WTC11 (cell line): ENCODE data around the gene PHIP. TPM values are rescaled to one million over a fixed set of nuclear protein-coding genes. Genes with fewer than 3 reads are reported as not detected.

Experiments
- ATAC-seq: fragments of 200-7000 bp; cut with Tn5 transposase; 2 replicates; pipeline ENCODE4 v1.10.0; 2021; ENCODE audit warnings: mild to moderate bottlenecking, moderate library complexity
- CTCF ChIA-PET: fragments of 300-600 bp; sonication (Branson Sonifier 250); formaldehyde crosslinking; loops from one replicate; lab custom pipeline; 2021; ENCODE audit warnings: antibody characterized with exemption; lab: Charles Lee
- POLR2A ChIA-PET: fragments of 350-600 bp; sonication (Branson Sonifier 250); formaldehyde crosslinking; loops from one replicate; lab custom pipeline; 2021; ENCODE audit warnings: antibody characterized with exemption; lab: Charles Lee
- DNase-seq: peaks from one replicate; pipeline ENCODE4 v3.0.0; 2021; ENCODE audit warnings: low spot score
- H3K27ac Mint-ChIP-seq: 2 replicates; pipeline ENCODE4 v1.8.0; 2021; ENCODE audit warnings: mixed read lengths
- H3K27me3 Mint-ChIP-seq: 2 replicates; pipeline ENCODE4 v1.8.0; 2021; ENCODE audit warnings: low read depth, mild to moderate bottlenecking, moderate library complexity, mixed read lengths
- H3K36me3 Mint-ChIP-seq: 2 replicates; pipeline ENCODE4 v1.8.0; 2021; ENCODE audit warnings: mixed read lengths
- H3K4me1 Mint-ChIP-seq: 2 replicates; pipeline ENCODE4 v1.8.0; 2022; ENCODE audit warnings: mixed read lengths
- H3K4me3 Mint-ChIP-seq: 2 replicates; pipeline ENCODE4 v1.8.0; 2021; ENCODE audit warnings: mild to moderate bottlenecking, moderate library complexity, mixed read lengths
- H3K9me3 Mint-ChIP-seq: 2 replicates; pipeline ENCODE4 v1.8.0; 2021; ENCODE audit warnings: mixed read lengths
- FOXK1 ChIP-seq: sonication (generic); formaldehyde crosslinking; IDR thresholded peaks from 2 replicates; pipeline ENCODE4 v1.8.0; 2022; ENCODE audit warnings: mild to moderate bottlenecking, moderate library complexity, missing genetic modification reagents
- GTF2I ChIP-seq: fragments of 250-450 bp; sonication (Bioruptor Pico); conservative IDR thresholded peaks from 2 replicates; pipeline ENCODE4 v1.4.0; 2021; ENCODE audit warnings: mild to moderate bottlenecking
- IRF2 ChIP-seq: sonication (generic); formaldehyde crosslinking; IDR thresholded peaks from 2 replicates; pipeline ENCODE4 v1.8.0; 2022; ENCODE audit warnings: low read depth, missing genetic modification reagents, borderline replicate concordance
- NR3C1 ChIP-seq: sonication (generic); formaldehyde crosslinking; conservative IDR thresholded peaks from 2 replicates; pipeline ENCODE4 v1.8.1; 2023; ENCODE audit warnings: low read depth, mild to moderate bottlenecking, missing genetic modification reagents
- OVOL2 ChIP-seq: fragments of 250-450 bp; sonication (Bioruptor Pico); IDR thresholded peaks from 2 replicates; pipeline ENCODE4 v1.9.0; 2021; ENCODE audit warnings: mild to moderate bottlenecking, borderline replicate concordance
- RORB ChIP-seq: fragments of 250-450 bp; sonication (Bioruptor Pico); IDR thresholded peaks from 2 replicates; pipeline ENCODE4 v1.9.0; 2021; ENCODE audit warnings: mild to moderate bottlenecking
- SMAD4 ChIP-seq: sonication (generic); formaldehyde crosslinking; IDR thresholded peaks from 2 replicates; pipeline ENCODE4 v1.8.0; 2022; ENCODE audit warnings: mild to moderate bottlenecking, missing genetic modification reagents
- TEAD1 ChIP-seq: sonication (generic); formaldehyde crosslinking; IDR thresholded peaks from 2 replicates; pipeline ENCODE4 v1.8.0; 2022; ENCODE audit warnings: mild to moderate bottlenecking, missing genetic modification reagents
- ZNF121 ChIP-seq: sonication (generic); formaldehyde crosslinking; IDR thresholded peaks from 2 replicates; pipeline ENCODE4 v1.8.0; 2023; ENCODE audit warnings: missing genetic modification reagents
- ZNF396 ChIP-seq: fragments of 250-450 bp; sonication (Bioruptor Pico); IDR thresholded peaks from 2 replicates; pipeline ENCODE4 v1.8.0; 2021; ENCODE audit warnings: mild to moderate bottlenecking, moderate library complexity, borderline replicate concordance
- ZNF416 ChIP-seq: fragments of 250-450 bp; sonication (Bioruptor Pico); IDR thresholded peaks from 2 replicates; pipeline ENCODE4 v1.9.0; 2021; ENCODE audit warnings: mild to moderate bottlenecking, inconsistent platforms
- ZNF423 ChIP-seq: fragments of 250-450 bp; sonication (Bioruptor Pico); IDR thresholded peaks from 2 replicates; pipeline ENCODE4 v2.1.2; 2022; ENCODE audit warnings: mild to moderate bottlenecking, moderate library complexity
- total RNA-seq: library from RNA; stranded (reverse); gene quantifications from 3 replicates; pipeline ENCODE4 v1.2.3, GENCODE V29; 2021
- TF ChIP-seq, protein P1 (sequence below): fragments of 250-450 bp; sonication (Bioruptor Pico); IDR thresholded peaks from 2 replicates; pipeline ENCODE4 v1.9.0; 2021; ENCODE audit warnings: moderate library complexity, mild to moderate bottlenecking, inconsistent platforms, borderline replicate concordance
- TF ChIP-seq, protein P2 (sequence below): sonication (generic); formaldehyde crosslinking; IDR thresholded peaks from 2 replicates; pipeline ENCODE4 v1.8.0; 2023; ENCODE audit warnings: mild to moderate bottlenecking, missing genetic modification reagents
- TF ChIP-seq, protein P3 (sequence below): fragments of 250-450 bp; sonication (Bioruptor Pico); IDR thresholded peaks from 2 replicates; pipeline ENCODE4 v1.8.0; 2021; ENCODE audit warnings: mild to moderate bottlenecking
- TF ChIP-seq, protein P4 (sequence below): sonication (generic); formaldehyde crosslinking; IDR thresholded peaks from 2 replicates; pipeline ENCODE4 v1.8.0; 2023; ENCODE audit warnings: missing genetic modification reagents, mild to moderate bottlenecking, borderline replicate concordance
- TF ChIP-seq, protein P5 (sequence below): sonication (generic); formaldehyde crosslinking; conservative IDR thresholded peaks from 2 replicates; pipeline ENCODE4 v1.8.1; 2022; ENCODE audit warnings: mild to moderate bottlenecking, missing genetic modification reagents
- TF ChIP-seq, protein P6 (sequence below): sonication (generic); formaldehyde crosslinking; IDR thresholded peaks from 2 replicates; pipeline ENCODE4 v1.8.1; 2023; ENCODE audit warnings: mild to moderate bottlenecking, missing genetic modification reagents, moderate library complexity

The PHIP gene
- total RNA-seq, 1 experiment from 2014 or later: 45.6 TPM

DNA sequence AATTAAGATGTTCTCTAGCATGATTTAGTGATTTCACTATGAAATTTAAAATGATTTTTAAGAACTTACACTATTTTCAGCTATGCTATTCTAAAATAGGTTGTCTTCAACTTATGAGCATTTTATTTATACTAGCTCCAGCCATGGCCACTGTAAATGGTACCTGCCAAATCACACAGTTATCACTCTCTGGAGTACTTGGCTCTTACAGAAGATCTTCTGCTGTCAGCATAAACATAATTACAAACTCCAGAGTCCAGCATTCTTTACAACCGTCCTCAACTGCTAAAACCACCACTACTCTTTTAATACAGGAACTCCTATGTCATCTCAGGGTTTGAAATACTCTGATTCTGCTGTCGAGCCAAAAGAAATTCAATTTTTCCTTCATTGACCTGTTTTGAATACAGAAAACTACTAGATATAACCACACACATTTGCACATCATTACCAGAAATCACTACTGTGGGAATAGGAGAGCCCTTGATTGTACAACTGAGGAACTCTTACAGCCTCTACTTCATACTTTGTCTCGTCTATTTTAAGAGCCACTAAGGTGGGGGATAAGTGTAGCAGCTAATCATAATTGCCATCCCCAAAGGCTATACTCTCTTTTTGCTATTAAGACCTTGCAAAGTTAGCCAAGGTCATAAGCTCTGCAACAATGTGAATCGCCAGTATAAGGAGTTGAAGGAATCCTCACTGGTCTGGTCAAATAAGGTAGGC is 93.7 kb downstream of the PHIP start:
- Mint-ChIP-seq H3K4me1 (no peaks in the 10 kb centered on the region), H3K27ac (no peak overlapping the region), H3K27me3 (no peaks in the 10 kb centered on the region), H3K9me3 (no peaks in the 10 kb centered on the region), H3K4me3 (no peak overlapping the region), H3K36me3 (peaks cover 71% of the 10 kb centered on the region)
- ATAC-seq (no peak), DNase-seq (no peak)
- TF ChIP-seq, protein P1, sequence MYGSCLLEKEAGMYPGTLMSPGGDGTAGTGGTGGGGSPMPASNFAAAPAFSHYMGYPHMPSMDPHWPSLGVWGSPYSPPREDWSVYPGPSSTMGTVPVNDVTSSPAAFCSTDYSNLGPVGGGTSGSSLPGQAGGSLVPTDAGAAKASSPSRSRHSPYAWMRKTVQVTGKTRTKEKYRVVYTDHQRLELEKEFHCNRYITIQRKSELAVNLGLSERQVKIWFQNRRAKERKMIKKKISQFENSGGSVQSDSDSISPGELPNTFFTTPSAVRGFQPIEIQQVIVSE: no peak
- no peak for TF ChIP-seq ZNF416 (CRISPR knock-in tag)
- TF ChIP-seq, protein P2, sequence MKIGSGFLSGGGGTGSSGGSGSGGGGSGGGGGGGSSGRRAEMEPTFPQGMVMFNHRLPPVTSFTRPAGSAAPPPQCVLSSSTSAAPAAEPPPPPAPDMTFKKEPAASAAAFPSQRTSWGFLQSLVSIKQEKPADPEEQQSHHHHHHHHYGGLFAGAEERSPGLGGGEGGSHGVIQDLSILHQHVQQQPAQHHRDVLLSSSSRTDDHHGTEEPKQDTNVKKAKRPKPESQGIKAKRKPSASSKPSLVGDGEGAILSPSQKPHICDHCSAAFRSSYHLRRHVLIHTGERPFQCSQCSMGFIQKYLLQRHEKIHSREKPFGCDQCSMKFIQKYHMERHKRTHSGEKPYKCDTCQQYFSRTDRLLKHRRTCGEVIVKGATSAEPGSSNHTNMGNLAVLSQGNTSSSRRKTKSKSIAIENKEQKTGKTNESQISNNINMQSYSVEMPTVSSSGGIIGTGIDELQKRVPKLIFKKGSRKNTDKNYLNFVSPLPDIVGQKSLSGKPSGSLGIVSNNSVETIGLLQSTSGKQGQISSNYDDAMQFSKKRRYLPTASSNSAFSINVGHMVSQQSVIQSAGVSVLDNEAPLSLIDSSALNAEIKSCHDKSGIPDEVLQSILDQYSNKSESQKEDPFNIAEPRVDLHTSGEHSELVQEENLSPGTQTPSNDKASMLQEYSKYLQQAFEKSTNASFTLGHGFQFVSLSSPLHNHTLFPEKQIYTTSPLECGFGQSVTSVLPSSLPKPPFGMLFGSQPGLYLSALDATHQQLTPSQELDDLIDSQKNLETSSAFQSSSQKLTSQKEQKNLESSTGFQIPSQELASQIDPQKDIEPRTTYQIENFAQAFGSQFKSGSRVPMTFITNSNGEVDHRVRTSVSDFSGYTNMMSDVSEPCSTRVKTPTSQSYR (CRISPR knock-in tag): no peak
- TF ChIP-seq NR3C1 (CRISPR knock-in tag): no peak
- no peak for TF ChIP-seq IRF2 (CRISPR knock-in tag)
- TF ChIP-seq ZNF121 (CRISPR knock-in tag): no peak
- TF ChIP-seq, protein P3, sequence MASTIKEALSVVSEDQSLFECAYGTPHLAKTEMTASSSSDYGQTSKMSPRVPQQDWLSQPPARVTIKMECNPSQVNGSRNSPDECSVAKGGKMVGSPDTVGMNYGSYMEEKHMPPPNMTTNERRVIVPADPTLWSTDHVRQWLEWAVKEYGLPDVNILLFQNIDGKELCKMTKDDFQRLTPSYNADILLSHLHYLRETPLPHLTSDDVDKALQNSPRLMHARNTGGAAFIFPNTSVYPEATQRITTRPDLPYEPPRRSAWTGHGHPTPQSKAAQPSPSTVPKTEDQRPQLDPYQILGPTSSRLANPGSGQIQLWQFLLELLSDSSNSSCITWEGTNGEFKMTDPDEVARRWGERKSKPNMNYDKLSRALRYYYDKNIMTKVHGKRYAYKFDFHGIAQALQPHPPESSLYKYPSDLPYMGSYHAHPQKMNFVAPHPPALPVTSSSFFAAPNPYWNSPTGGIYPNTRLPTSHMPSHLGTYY (CRISPR knock-in tag): no peak
- TF ChIP-seq ZNF396: no peak
- TF ChIP-seq, protein P4, sequence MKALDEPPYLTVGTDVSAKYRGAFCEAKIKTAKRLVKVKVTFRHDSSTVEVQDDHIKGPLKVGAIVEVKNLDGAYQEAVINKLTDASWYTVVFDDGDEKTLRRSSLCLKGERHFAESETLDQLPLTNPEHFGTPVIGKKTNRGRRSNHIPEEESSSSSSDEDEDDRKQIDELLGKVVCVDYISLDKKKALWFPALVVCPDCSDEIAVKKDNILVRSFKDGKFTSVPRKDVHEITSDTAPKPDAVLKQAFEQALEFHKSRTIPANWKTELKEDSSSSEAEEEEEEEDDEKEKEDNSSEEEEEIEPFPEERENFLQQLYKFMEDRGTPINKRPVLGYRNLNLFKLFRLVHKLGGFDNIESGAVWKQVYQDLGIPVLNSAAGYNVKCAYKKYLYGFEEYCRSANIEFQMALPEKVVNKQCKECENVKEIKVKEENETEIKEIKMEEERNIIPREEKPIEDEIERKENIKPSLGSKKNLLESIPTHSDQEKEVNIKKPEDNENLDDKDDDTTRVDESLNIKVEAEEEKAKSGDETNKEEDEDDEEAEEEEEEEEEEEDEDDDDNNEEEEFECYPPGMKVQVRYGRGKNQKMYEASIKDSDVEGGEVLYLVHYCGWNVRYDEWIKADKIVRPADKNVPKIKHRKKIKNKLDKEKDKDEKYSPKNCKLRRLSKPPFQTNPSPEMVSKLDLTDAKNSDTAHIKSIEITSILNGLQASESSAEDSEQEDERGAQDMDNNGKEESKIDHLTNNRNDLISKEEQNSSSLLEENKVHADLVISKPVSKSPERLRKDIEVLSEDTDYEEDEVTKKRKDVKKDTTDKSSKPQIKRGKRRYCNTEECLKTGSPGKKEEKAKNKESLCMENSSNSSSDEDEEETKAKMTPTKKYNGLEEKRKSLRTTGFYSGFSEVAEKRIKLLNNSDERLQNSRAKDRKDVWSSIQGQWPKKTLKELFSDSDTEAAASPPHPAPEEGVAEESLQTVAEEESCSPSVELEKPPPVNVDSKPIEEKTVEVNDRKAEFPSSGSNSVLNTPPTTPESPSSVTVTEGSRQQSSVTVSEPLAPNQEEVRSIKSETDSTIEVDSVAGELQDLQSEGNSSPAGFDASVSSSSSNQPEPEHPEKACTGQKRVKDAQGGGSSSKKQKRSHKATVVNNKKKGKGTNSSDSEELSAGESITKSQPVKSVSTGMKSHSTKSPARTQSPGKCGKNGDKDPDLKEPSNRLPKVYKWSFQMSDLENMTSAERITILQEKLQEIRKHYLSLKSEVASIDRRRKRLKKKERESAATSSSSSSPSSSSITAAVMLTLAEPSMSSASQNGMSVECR (CRISPR knock-in tag): no peak
- ChIA-PET CTCF (no interaction called here), POLR2A (no interaction called here)

DNA sequence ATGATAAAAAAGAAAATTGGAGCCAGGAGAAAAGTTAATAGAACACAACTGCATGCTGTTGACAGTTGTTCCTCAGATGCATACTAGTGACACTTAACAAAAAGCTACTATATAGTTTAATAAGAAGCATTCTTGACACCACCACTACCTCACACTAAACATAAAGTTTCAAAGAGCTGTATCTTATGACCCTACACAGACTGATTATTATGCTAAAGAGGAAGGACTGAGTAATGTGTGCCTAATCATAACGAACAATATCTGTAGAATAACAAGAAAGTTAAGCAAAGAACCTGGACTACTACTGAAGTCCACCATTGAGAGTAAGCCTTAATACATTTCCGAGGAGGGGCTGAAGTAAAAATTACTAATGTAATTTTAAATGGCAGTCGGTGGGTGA is 110.9 kb downstream of the PHIP start:
- no peak for DNase-seq
- peaks cover 7% of the 10 kb centered on the region for H3K9me3 Mint-ChIP-seq
- CTCF ChIA-PET: no interaction called here

DNA sequence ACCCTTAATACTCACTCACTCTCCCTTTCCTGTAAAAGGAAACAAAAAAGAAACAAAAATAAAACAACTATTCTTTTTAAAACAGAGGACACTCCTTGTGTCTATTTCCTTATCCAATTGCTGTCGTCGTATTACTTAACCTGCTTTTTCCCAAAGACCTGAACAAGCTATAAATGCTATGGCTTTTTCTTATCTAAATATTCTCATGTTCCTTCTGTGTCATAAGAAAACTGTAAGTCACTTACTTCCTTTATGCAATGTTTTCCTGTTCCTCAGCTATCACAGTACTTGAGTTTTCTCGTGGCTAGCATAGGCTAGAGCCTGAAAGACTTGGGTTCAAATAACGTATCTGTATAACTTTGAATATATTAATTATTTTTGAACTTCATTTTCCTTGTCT is 111.5 kb downstream of the PHIP start:
- H3K9me3 Mint-ChIP-seq: peaks cover 7% of the 10 kb centered on the region
- POLR2A ChIA-PET: no interaction called here
- no peaks in the 10 kb centered on the region for H3K27me3 Mint-ChIP-seq
- TF ChIP-seq ZNF423 (no peak), TEAD1 (CRISPR knock-in tag) (no peak), FOXK1 (CRISPR knock-in tag) (no peak)
- TF ChIP-seq, protein P5, sequence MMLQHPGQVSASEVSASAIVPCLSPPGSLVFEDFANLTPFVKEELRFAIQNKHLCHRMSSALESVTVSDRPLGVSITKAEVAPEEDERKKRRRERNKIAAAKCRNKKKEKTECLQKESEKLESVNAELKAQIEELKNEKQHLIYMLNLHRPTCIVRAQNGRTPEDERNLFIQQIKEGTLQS (CRISPR knock-in tag): no peak
- TF ChIP-seq, all 79 proteins: peak for 0
- no peak for DNase-seq
- peaks cover 71% of the 10 kb centered on the region for H3K36me3 Mint-ChIP-seq
- H3K27ac Mint-ChIP-seq: no peak overlapping the region
- CTCF ChIA-PET: no interaction called here
- peaks cover 6% of the 10 kb centered on the region for H3K4me1 Mint-ChIP-seq
- no peak overlapping the region for H3K4me3 Mint-ChIP-seq
- no peak for ATAC-seq

More for the DNA sequence above, 110.9 kb downstream of the PHIP start:
- no peaks in the 10 kb centered on the region for H3K27me3 Mint-ChIP-seq
- no peak for TF ChIP-seq GTF2I (CRISPR knock-in tag)
- TF ChIP-seq, protein P6, sequence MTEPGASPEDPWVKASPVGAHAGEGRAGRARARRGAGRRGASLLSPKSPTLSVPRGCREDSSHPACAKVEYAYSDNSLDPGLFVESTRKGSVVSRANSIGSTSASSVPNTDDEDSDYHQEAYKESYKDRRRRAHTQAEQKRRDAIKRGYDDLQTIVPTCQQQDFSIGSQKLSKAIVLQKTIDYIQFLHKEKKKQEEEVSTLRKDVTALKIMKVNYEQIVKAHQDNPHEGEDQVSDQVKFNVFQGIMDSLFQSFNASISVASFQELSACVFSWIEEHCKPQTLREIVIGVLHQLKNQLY (CRISPR knock-in tag): no peak
- TF ChIP-seq OVOL2: no peak
- no peak for TF ChIP-seq SMAD4 (CRISPR knock-in tag)
- no peak for TF ChIP-seq RORB (CRISPR knock-in tag)
- TF ChIP-seq, all 79 proteins: peak for 0
- POLR2A ChIA-PET: no interaction called here
- Mint-ChIP-seq H3K4me1 (peaks cover 10% of the 10 kb centered on the region), H3K36me3 (peaks cover 70% of the 10 kb centered on the region), H3K27ac (no peak overlapping the region), H3K4me3 (no peak overlapping the region)
- ATAC-seq: no peak
